Natural killer cell (primary cell): ENCODE results near the gene ZEB2. TPM values are rescaled to one million over a fixed set of nuclear protein-coding genes. Genes with fewer than 3 reads are reported as not detected.

Source experiments
- ATAC-seq, 3 donors: fragments of 150-1000 bp in 2 of 3; fragments of 200-7000 bp in 1 of 3; cut with Tn5 transposase; 1 replicate in 1 of 3; 2 replicates in 2 of 3; pipeline ENCODE4 v1.10.0; 2021; ENCODE audit warnings: mild to moderate bottlenecking in 2 of 3, moderate library complexity in 2 of 3
- DNase-seq, 2 donors: peaks; one replicate each; pipeline versions ENCODE4 v3.0.0 to v3.0.0-alpha.2; 2013 to 2021; ENCODE audit warnings: mixed read lengths in 1 of 2
- H3K27ac ChIP-seq: one replicate; pipeline ENCODE4 v1.5.1; 2013; ENCODE audit warnings: mild to moderate bottlenecking, low read length
- H3K27me3 ChIP-seq: one replicate; pipeline ENCODE4 v1.6.1; 2013; ENCODE audit warnings: low read length; ENCODE audit not compliant: control insufficient read depth, insufficient read depth
- H3K36me3 ChIP-seq: one replicate; pipeline ENCODE4 v1.6.1; 2013; ENCODE audit warnings: low read length; ENCODE audit not compliant: control insufficient read depth, insufficient read depth
- H3K4me1 ChIP-seq: one replicate; pipeline ENCODE4 v1.6.1; 2013; ENCODE audit warnings: low read length; ENCODE audit not compliant: control insufficient read depth, insufficient read depth
- H3K4me3 ChIP-seq: one replicate; pipeline ENCODE4 v1.5.1; 2013; ENCODE audit warnings: low read length
- H3K9me3 ChIP-seq: one replicate; pipeline ENCODE4 v1.6.1; 2013; ENCODE audit warnings: low read length; ENCODE audit not compliant: control insufficient read depth, insufficient read depth
- H3K27ac Mint-ChIP-seq, 2 donors: one replicate each; pipeline ENCODE4 v1.8.0; 2022; ENCODE audit warnings: mild to moderate bottlenecking in 2 of 2, mixed read lengths in 2 of 2, moderate library complexity in 1 of 2
- H3K27me3 Mint-ChIP-seq, 2 donors: one replicate each; pipeline ENCODE4 v1.8.0; 2022; ENCODE audit warnings: low read depth in 2 of 2, mixed read lengths in 2 of 2
- H3K36me3 Mint-ChIP-seq: one replicate; pipeline ENCODE4 v1.8.0; 2022; ENCODE audit warnings: mixed read lengths
- H3K4me1 Mint-ChIP-seq, 2 donors: one replicate each; pipeline ENCODE4 v1.8.0; 2022; ENCODE audit warnings: mixed read lengths in 2 of 2
- H3K4me3 Mint-ChIP-seq: one replicate; pipeline ENCODE4 v1.8.0; 2022; ENCODE audit warnings: mild to moderate bottlenecking, moderate library complexity, mixed read lengths
- H3K9me3 Mint-ChIP-seq, 2 donors: one replicate each; pipeline ENCODE4 v1.8.0; 2022; ENCODE audit warnings: mixed read lengths in 2 of 2
- WGBS: methylation state at CpG from one replicate; pipeline ENCODE4 v1.1.7; 2013; ENCODE audit warnings: missing lambda C conversion rate; ENCODE audit not compliant: insufficient coverage; 5-methylcytosine and 5-hydroxymethylcytosine counted together
- intact Hi-C: fragments of 100-400 bp; cut with micrococcal nuclease; formaldehyde crosslinking; loops from one replicate; pipeline ENCODE4 v1.14.2; 2022
- total RNA-seq, 4 donors: library from RNA; stranded (reverse); fragments of 120-200 nt in 1 of 4; gene quantifications; one replicate each; pipeline versions ENCODE4 v1.2.3 to v1.2.4, GENCODE V29; 2013 to 2022
- TF ChIP-seq, protein P1 (sequence below): fragments of 200-600 bp; IDR thresholded peaks from one replicate; pipeline ENCODE4 v1.8.0; 2022; ENCODE audit warnings: antibody characterized with exemption

The ZEB2 gene
- total RNA-seq, 3 donors from 2014 or later (not counting 1 experiment from before 2014, with no cell fraction given), result 718 to 1,143 (median 944) TPM

DNA sequence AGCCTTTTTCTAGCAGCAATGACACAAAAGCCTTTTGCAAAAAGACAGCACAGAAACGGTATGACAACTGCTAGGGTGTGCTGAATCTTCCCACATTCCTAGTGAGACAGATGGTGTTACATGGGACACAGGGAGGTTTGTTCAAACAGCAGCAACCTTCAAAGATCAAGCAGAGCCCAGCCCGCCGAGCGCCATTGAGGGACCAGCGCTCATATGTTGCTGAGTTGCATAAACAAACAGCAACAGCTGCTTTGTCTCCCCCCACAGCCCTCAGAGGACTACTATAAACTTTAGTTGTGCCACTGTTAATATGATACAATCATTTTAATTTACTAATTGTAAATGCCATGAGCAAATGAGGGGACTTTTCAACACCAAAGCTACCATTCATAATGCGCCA lies 117.7 kb downstream of the ZEB2 start:
- TF ChIP-seq, protein P1, sequence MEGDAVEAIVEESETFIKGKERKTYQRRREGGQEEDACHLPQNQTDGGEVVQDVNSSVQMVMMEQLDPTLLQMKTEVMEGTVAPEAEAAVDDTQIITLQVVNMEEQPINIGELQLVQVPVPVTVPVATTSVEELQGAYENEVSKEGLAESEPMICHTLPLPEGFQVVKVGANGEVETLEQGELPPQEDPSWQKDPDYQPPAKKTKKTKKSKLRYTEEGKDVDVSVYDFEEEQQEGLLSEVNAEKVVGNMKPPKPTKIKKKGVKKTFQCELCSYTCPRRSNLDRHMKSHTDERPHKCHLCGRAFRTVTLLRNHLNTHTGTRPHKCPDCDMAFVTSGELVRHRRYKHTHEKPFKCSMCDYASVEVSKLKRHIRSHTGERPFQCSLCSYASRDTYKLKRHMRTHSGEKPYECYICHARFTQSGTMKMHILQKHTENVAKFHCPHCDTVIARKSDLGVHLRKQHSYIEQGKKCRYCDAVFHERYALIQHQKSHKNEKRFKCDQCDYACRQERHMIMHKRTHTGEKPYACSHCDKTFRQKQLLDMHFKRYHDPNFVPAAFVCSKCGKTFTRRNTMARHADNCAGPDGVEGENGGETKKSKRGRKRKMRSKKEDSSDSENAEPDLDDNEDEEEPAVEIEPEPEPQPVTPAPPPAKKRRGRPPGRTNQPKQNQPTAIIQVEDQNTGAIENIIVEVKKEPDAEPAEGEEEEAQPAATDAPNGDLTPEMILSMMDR, result no peak
- H3K4me3 ChIP-seq, result no peak overlapping the region
- no peaks in the 10 kb centered on the region for H3K27me3 Mint-ChIP-seq
- H3K27ac ChIP-seq, result no peak overlapping the region
- WGBS, result 94% methylated on average over 5 of the region's 6 CpGs
- ATAC-seq, result peak; percentile 50 to 66 (median 65)
- H3K9me3 ChIP-seq, result no peaks in the 10 kb centered on the region
- H3K27me3 ChIP-seq, result no peaks in the 10 kb centered on the region
- peaks cover 83% of the 10 kb centered on the region for H3K36me3 ChIP-seq
- H3K4me3 Mint-ChIP-seq, result no peak overlapping the region
- peaks cover 47 to 52% of the 10 kb centered on the region in 2 donors for H3K4me1 Mint-ChIP-seq
- intact Hi-C loops, result no loop called here
- peak overlapping the region; percentile 84 to 96 for H3K27ac Mint-ChIP-seq
- H3K9me3 Mint-ChIP-seq, result no peaks in the 10 kb centered on the region
- peaks cover 32% of the 10 kb centered on the region for H3K36me3 Mint-ChIP-seq
- H3K4me1 ChIP-seq, result peaks cover 6% of the 10 kb centered on the region
- DNase-seq, result peak in 1 of 2 donors; percentile 8

DNA sequence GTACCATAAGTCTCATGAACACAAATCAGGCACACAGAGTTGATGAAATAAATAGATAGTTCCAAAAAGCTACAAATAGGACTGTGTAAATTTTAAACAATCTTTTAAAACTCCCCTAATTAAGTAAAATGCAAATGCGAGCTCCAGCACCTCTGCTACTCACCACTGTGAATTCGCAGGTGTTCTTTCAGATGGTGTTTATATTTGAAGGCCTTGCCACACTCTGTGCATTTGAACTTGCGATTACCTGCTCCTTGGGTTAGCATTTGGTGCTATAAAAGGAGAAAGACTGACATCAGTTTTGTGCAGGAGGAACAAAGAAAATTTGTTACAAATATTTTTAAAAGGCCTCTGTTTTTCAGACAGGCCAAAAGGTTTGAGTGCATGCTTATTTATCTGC lies 118.9 kb downstream of the ZEB2 start:
- Mint-ChIP-seq H3K27me3 (no peaks in the 10 kb centered on the region), H3K9me3 (no peaks in the 10 kb centered on the region), H3K36me3 (peaks cover 38% of the 10 kb centered on the region), H3K4me1 (peaks cover 43 to 49% of the 10 kb centered on the region in 2 donors), H3K4me3 (no peak overlapping the region), H3K27ac (peak overlapping the region in 1 of 2 donors; percentile 96)
- Histone ChIP-seq H3K4me3 (no peak overlapping the region), H3K4me1 (no peaks in the 10 kb centered on the region), H3K27ac (no peak overlapping the region), H3K36me3 (peaks cover 81% of the 10 kb centered on the region), H3K9me3 (no peaks in the 10 kb centered on the region), H3K27me3 (no peaks in the 10 kb centered on the region)
- no peak for ATAC-seq
- WGBS, result 85% methylated on average over 2 of the region's 3 CpGs
- TF ChIP-seq, protein P1, result no peak
- intact Hi-C loops, result no loop called here
- DNase-seq, result no peak

DNA sequence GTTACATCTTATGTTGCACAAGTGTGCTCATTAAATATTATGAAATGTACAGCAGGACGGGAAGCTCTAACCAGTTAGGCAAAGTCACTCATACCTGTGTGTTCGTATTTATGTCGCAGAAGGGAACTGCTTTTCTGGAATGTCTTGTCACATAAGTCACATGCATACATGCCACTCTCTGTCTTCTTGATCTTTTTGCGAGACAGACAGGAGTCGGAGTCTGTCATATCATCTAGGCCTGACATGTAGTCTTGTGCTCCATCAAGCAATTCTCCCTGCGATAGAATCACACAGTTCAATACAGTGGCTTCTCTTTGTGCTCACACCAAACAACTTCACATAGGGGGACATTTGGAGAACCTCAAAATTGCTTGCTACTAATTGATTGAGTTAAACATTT lies 123.6 kb downstream of the ZEB2 start:
- H3K9me3 Mint-ChIP-seq, result no peaks in the 10 kb centered on the region
- H3K4me3 Mint-ChIP-seq, result peak overlapping the region; percentile 32
- no peaks in the 10 kb centered on the region for H3K27me3 ChIP-seq
- H3K36me3 ChIP-seq, result peaks cover 92% of the 10 kb centered on the region
- ATAC-seq (no peak), DNase-seq (no peak)
- 99% methylated on average over 6 of the region's 6 CpGs for WGBS
- peaks cover 44% of the 10 kb centered on the region for H3K36me3 Mint-ChIP-seq
- TF ChIP-seq, protein P1, result no peak
- H3K27ac ChIP-seq, result no peak overlapping the region
- H3K27ac Mint-ChIP-seq, result peak overlapping the region; percentile 84 to 96
- intact Hi-C loops, result no loop called here
- H3K9me3 ChIP-seq, result no peaks in the 10 kb centered on the region
- no peak overlapping the region for H3K4me3 ChIP-seq
- H3K27me3 Mint-ChIP-seq, result no peaks in the 10 kb centered on the region
- H3K4me1 ChIP-seq, result no peaks in the 10 kb centered on the region
- H3K4me1 Mint-ChIP-seq, result peaks cover 38 to 39% of the 10 kb centered on the region in 2 donors

DNA sequence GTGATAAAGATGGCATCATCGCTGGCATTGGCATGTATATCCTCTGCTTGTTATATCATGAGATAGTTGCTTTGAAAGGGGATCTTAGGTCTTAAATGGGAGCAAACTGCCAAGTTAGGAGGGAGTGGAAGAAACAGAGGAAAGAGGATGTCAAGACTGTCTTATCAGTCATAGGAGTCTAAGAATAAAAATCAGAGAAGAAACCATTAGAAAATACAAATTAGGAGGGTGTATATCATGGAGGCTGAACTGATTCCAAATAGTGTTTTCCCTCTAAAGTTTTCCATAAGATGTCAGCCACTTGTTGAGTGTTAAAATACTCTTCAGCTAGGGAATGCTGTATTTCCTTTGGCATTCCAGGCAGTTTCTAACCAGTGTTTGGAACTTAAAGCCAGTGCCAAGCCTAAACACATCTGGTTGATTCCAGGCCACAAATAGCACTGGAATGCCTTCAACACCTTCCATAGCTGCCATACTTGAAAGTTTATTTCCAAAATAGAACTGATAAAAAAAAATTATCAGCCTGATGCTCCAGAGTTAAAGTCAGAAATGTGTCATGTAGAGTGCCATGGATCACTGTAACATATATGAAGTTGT lies 129.4 kb downstream of the ZEB2 start:
- DNase-seq (no peak), ATAC-seq (no peak)
- Histone ChIP-seq H3K27ac (no peak overlapping the region), H3K27me3 (no peaks in the 10 kb centered on the region), H3K4me1 (no peaks in the 10 kb centered on the region), H3K9me3 (no peaks in the 10 kb centered on the region), H3K4me3 (no peak overlapping the region), H3K36me3 (peaks cover 77% of the 10 kb centered on the region)
- Mint-ChIP-seq H3K4me1 (peaks cover 6 to 15% of the 10 kb centered on the region in 2 donors), H3K36me3 (peaks cover 6% of the 10 kb centered on the region), H3K27me3 (no peaks in the 10 kb centered on the region), H3K9me3 (no peaks in the 10 kb centered on the region), H3K27ac (no peak overlapping the region), H3K4me3 (no peak overlapping the region)
- 100% methylated on average over 1 of the region's 1 CpG for WGBS
- intact Hi-C loops, result no loop called here
- TF ChIP-seq, protein P1, result no peak
